Measurements from ENCODE around the gene DDX39B. TPM values are rescaled to one million over a fixed set of nuclear protein-coding genes. Genes with fewer than 3 reads are reported as not detected.
A peak's percentile ranks its signal among the peaks of the same experiment; 100 is the strongest.
"Not testable (repeated sequence)": the region's sequence is repeated elsewhere in the genome, so short reads cannot be mapped to it uniquely, and the experiment has no call there.

DDX39B gene
- total RNA-seq, 1 donor: 463 TPM

- no peak for DNase-seq (ENCODE audit: low read depth)
- H3K4me3 ChIP-seq (ENCODE audit: low read depth, low read length): no peak overlapping the region
- no peak for TF ChIP-seq CTCF (IDR thresholded peaks at IDR 0.05; ENCODE audit: insufficient read depth, low read depth, low read length)
Measured at GRCh38 chr6:31557443-31558317, 15.9 kb upstream of the DDX39B start.

- no peak for DNase-seq (ENCODE audit: low read depth)
- no peak overlapping the region for H3K4me3 ChIP-seq (ENCODE audit: low read depth, low read length)
- no peak for TF ChIP-seq CTCF (IDR thresholded peaks at IDR 0.05; ENCODE audit: insufficient read depth, low read depth, low read length)
Measured at GRCh38 chr6:31556307-31556706, 14.5 kb upstream of the DDX39B start.

- peak; percentile 72 for DNase-seq (ENCODE audit: low read depth)
- TF ChIP-seq CTCF (IDR thresholded peaks at IDR 0.05; ENCODE audit: insufficient read depth, low read depth, low read length): peak; percentile 61
- not testable (repeated sequence) for H3K4me3 ChIP-seq (ENCODE audit: low read depth, low read length)
Measured at GRCh38 chr6:31551371-31551770, 9.6 kb upstream of the DDX39B start.

DNA sequence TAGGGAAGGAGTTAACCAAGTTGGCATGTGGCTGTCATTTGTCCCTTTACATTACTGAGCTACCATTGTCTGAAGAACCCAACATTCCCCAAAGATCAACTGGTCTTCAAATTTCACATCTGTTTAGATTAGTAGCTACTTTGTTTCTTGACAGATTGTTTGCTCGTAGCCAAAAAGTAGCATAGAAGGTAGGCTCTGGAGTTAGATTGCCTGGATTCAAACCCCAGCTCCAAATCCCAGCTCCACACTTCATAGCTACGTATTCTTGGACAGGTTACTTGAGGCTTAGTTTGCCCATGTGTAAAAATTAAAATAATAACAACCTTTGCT lies 6.7 kb upstream of the DDX39B start:
- DNase-seq (ENCODE audit: low read depth): no peak
- TF ChIP-seq CTCF (IDR thresholded peaks at IDR 0.05; ENCODE audit: insufficient read depth, low read depth, low read length): no peak
- peak overlapping the region; percentile 64 for H3K4me3 ChIP-seq (ENCODE audit: low read depth, low read length)

DNA sequence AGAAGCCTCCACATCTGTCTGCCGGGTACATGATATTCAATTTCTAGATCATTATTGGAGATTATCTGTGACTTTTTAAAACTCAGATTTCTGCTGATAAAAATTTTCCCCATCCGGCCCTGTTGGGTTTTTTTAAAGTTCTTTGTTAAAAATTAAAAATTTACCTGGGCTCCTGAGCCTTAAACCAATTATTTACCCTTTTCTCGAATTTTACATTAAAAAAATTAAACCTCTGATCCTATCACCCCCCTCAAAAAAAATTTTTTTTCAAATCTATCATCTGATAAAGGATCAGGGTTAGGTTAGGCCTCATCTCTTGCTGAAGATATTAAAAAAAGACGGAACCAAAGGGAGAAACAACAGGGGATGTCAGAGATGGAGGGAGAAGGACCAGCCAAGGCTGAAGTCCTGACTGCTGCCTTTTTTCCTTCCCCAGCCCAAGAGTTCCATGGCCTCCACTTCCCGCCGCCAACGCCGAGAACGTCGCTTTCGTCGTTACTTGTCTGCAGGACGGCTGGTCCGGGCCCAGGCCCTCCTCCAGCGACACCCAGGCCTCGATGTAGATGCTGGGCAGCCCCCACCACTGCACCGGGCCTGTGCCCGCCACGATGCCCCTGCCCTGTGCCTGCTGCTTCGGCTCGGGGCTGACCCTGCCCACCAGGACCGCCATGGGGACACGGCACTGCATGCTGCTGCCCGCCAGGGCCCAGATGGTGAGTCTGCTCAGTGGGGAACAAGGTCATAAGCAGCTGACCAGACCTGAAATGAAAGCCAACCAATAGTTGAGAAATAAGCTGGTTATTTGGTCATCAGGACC lies 6.1 kb upstream of the DDX39B start:
- TF ChIP-seq CTCF (IDR thresholded peaks at IDR 0.05; ENCODE audit: insufficient read depth, low read depth, low read length): no peak
- H3K4me3 ChIP-seq (ENCODE audit: low read depth, low read length): peak overlapping the region; percentile 64
- peak; percentile 33 for DNase-seq (ENCODE audit: low read depth)

GRCh38 chr6:31546958-31547726 lies 5.3 kb upstream of the DDX39B start, which contains the start of gene NFKBIL1:
TSS of gene NFKBIL1 (plus strand) at chr6:31547608. CDS start at chr6:31547695, 87 bp downstream.
- TF ChIP-seq CTCF (IDR thresholded peaks at IDR 0.05; ENCODE audit: insufficient read depth, low read depth, low read length): no peak
- peak; percentile 98 for DNase-seq (ENCODE audit: low read depth)
- peak within 1 kb of the TSS; percentile 64 for H3K4me3 ChIP-seq (ENCODE audit: low read depth, low read length)
